Measurements from ENCODE around the gene ZMYND8. TPM values are rescaled to one million over a fixed set of nuclear protein-coding genes. Genes with fewer than 3 reads are reported as not detected.

ZMYND8 gene
- total and polyA plus RNA-seq, 2 of the 8 experiments (the other 6 are each of a cell fraction or from before 2014, with no cell fraction given), result 50.5 to 163 TPM

DNA sequence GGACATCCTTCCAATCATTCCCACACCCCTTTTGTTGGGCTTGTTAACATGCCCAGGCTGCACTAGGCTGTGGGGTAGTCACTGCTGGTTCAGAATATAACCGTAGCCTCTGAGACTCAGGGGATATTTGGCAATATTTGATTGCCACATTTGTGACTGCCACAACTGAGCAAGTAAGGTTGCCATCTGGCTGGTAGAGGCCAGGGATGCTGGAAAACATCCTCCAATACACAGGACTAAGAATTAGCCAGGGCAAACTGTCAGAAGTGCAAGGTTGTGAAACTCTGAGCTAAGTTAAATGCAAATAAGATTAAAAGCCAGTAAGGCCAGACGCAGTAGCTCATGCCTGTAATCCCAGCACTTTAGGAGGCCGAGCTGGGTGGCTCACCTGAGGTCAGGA, 112.0 kb downstream of the ZMYND8 start:
- Histone ChIP-seq H2BK15ac (ENCODE audit: low read length) (no peak overlapping the region), H3K4ac (replicated peaks; ENCODE audit: insufficient read length, low read depth, low read length) (no peak overlapping the region), H3K27me3 (replicated peaks in 1 of 4; ENCODE audit: control insufficient read depth in 3 of 4, extremely low read depth in 1 of 4, insufficient read depth in 3 of 4, low read length in 3 of 4) (no peaks in the 10 kb centered on the region), H2BK120ac (replicated peaks; ENCODE audit: low read depth, low read length) (no peak overlapping the region), H3K79me2 (ENCODE audit: control insufficient read depth in 1 of 2, insufficient read depth in 2 of 2, low read length in 2 of 2) (peaks cover 0 to 52% of the 10 kb centered on the region in 2 experiments; a peak in 3 of 4 replicates), H2AK5ac (ENCODE audit: low read depth, low read length) (no peak overlapping the region), H4K91ac (replicated peaks; ENCODE audit: insufficient read length, low read length) (no peak overlapping the region), H3K9me3 (ENCODE audit: insufficient read depth in 2 of 2, low read depth in 1 of 2, low read length in 1 of 2) (no peaks in the 10 kb centered on the region), H3K14ac (ENCODE audit: insufficient read length) (no peak overlapping the region), H3K4me3 (ENCODE audit: extremely low read depth in 1 of 4, insufficient read depth in 2 of 4, low read depth in 3 of 4, low read length in 4 of 4) (no peak overlapping the region), H2BK5ac (ENCODE audit: low read depth, low read length) (no peak overlapping the region), H4K20me1 (replicated peaks in 1 of 2; ENCODE audit: control insufficient read depth in 1 of 2, insufficient read depth in 2 of 2, low read length in 2 of 2) (peaks cover 7% of the 10 kb centered on the region in 2 experiments), H3K79me1 (ENCODE audit: low read depth, low read length) (peaks cover 10% of the 10 kb centered on the region; the same call in 1 of the 2 replicates), H3K23me2 (ENCODE audit: low read depth, low read length) (no peaks in the 10 kb centered on the region), H2AFZ (ENCODE audit: low read length) (no peak overlapping the region), H3K18ac (ENCODE audit: extremely low read depth, low read length) (no peak overlapping the region), H2BK12ac (ENCODE audit: low read depth, low read length) (no peak overlapping the region), H4K5ac (ENCODE audit: insufficient read length, low read depth, low read length) (no peak overlapping the region), H3K9ac (replicated peaks in 1 of 4; ENCODE audit: extremely low read depth in 1 of 4, low read depth in 3 of 4, low read length in 3 of 4) (no peak overlapping the region), H3K23ac (ENCODE audit: insufficient read length) (no peak overlapping the region), H3K4me2 (ENCODE audit: insufficient read depth in 1 of 2, low read depth in 2 of 2, low read length in 2 of 2) (no peak overlapping the region), H4K8ac (ENCODE audit: extremely low read depth, insufficient read depth, low read length) (no peak overlapping the region), H3K56ac (replicated peaks; ENCODE audit: insufficient read length, low read depth, low read length) (no peak overlapping the region), H2BK20ac (ENCODE audit: low read length) (no peak overlapping the region), H3K27ac (ENCODE audit: low read depth, low read length) (peak overlapping the region; percentile 27; the same call in 1 of the 2 replicates), H3K36me3 (ENCODE audit: control insufficient read depth in 2 of 4, insufficient read depth in 4 of 4, low read length in 3 of 4) (peaks cover 41 to 84% (median 64%) of the 10 kb centered on the region in 4 experiments), H3K4me1 (replicated peaks in 1 of 4; ENCODE audit: control insufficient read depth in 3 of 4, insufficient read depth in 4 of 4, low read length in 3 of 4) (no peaks in the 10 kb centered on the region)
- ChIA-PET CTCF (ENCODE audit: partially characterized antibody) (interaction anchor here (1.3 to 2.0 kb wide), 2 partner anchors 14 to 28 kb away, joined by 4 to 8 read pairs; no protein-coding TSS in a partner anchor), POLR2A (ENCODE audit: partially characterized antibody) (interaction anchor here (1.0 kb wide), 1 partner anchor 10 kb away, joined by 4 read pairs; no protein-coding TSS in a partner anchor)
- TF ChIP-seq NANOG (IDR thresholded peaks at IDR 0.05; ENCODE audit: insufficient read depth, low read depth, low read length, poor library complexity, severe bottlenecking), result no peak
- no peak for TF ChIP-seq GTF2F1 (IDR thresholded peaks at IDR 0.05; ENCODE audit: borderline replicate concordance, low read depth, low read length)
- TF ChIP-seq ASH2L (IDR thresholded peaks at IDR 0.05; ENCODE audit: low read length), result no peak
- TF ChIP-seq MAFK (IDR thresholded peaks at IDR 0.05; ENCODE audit: low read depth, low read length), result no peak
- DNase-seq (ENCODE audit: low read depth in 1 of 2, low spot score in 2 of 2) (no peak), FAIRE-seq (no peak)
- 94% methylated on average over 3 of the region's 3 CpGs; no CpG with 5 or more reads in 1 of the 2 experiments for WGBS, 2 experiments (ENCODE audit: extremely low coverage in 1 of 2, insufficient coverage in 1 of 2, insufficient read length in 1 of 2, insufficient replicate concordance in 2 of 2, low coverage in 1 of 2, low lambda C conversion rate in 2 of 2, missing lambda C conversion rate in 1 of 2)

Data from H1 (cell line).